HFFc6 (cell line): Measurements from ENCODE around the gene WDR35. TPM values are rescaled to one million over a fixed set of nuclear protein-coding genes. Genes with fewer than 3 reads are reported as not detected.

Experiments used
- DNase-seq: peaks from one replicate; pipeline ENCODE4 v3.0.0-alpha.2; 2018
- H3K27ac Mint-ChIP-seq: 2 replicates; pipeline ENCODE4 v1.8.0; 2020; ENCODE audit warnings: mild to moderate bottlenecking, mixed read lengths
- H3K27me3 Mint-ChIP-seq: 2 replicates; pipeline ENCODE4 v1.8.0; 2021; ENCODE audit warnings: mild to moderate bottlenecking, moderate library complexity, mixed read lengths; ENCODE audit not compliant: insufficient read depth
- H3K36me3 Mint-ChIP-seq: 2 replicates; pipeline ENCODE4 v1.8.0; 2021; ENCODE audit warnings: low read depth, mixed read lengths
- H3K4me1 Mint-ChIP-seq: 2 replicates; pipeline ENCODE4 v1.8.0; 2020; ENCODE audit warnings: low read depth, mixed read lengths
- H3K4me3 Mint-ChIP-seq: 2 replicates; pipeline ENCODE4 v1.8.0; 2020; ENCODE audit warnings: mild to moderate bottlenecking, moderate library complexity, mixed read lengths
- H3K9me3 Mint-ChIP-seq: 2 replicates; pipeline ENCODE4 v1.8.0; 2020; ENCODE audit warnings: mild to moderate bottlenecking, mixed read lengths
- CTCF ChIP-seq: fragments of 200-600 bp; sonication (generic); IDR thresholded peaks from 2 replicates; pipeline ENCODE4 v1.5.0; 2021; ENCODE audit warnings: antibody characterized with exemption, mild to moderate bottlenecking
- total RNA-seq, 6 experiments: library from RNA; stranded (reverse); fragmentation: NEBNext Ultra II Directional; extraction: Animal tissue kit (Norgen Biotek cat#: 25700); gene quantifications; 2 replicates in 1 of 6; 3 replicates in 5 of 6; pipeline ENCODE4 v1.2.3, GENCODE V29; 2021

Gene WDR35
- total RNA-seq, 6 experiments from 2014 or later, result 4.5 to 5.4 (median 5.2) TPM

DNA sequence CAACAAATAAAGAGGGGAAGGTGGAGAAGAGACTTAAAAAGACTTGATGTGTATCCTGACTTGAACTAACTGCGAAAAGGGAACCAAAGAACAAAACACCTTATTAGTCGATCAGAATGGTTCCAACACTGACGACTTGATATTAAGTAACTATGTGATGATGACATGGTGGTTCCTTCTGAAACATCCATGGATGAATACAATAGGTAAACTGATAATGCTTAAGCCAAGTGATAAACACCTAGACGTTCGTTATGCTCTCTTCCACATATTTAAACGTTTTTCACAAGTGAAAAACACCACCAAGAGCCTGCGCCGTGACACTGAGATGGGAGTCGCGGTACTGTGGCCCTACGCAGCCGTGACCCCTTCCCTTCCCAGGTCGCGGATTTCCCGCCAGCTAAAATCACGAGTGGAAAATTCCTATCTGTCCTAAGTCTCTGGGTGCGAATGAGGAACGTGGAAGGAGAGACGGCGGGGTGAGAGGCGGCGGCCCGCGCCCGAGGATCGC, 88.9 kb downstream of the WDR35 start:
- no peak for DNase-seq
- H3K9me3 Mint-ChIP-seq, result no peaks in the 10 kb centered on the region
- no peak for TF ChIP-seq CTCF
- peaks cover 11% of the 10 kb centered on the region; the same call in 1 of the 2 replicates for H3K36me3 Mint-ChIP-seq
- no peaks in the 10 kb centered on the region; the same call in 1 of the 2 replicates for H3K27me3 Mint-ChIP-seq
- peaks cover 46% of the 10 kb centered on the region for H3K4me1 Mint-ChIP-seq
- peak overlapping the region; percentile 99 for H3K27ac Mint-ChIP-seq
- peak overlapping the region; percentile 94 for H3K4me3 Mint-ChIP-seq

DNA sequence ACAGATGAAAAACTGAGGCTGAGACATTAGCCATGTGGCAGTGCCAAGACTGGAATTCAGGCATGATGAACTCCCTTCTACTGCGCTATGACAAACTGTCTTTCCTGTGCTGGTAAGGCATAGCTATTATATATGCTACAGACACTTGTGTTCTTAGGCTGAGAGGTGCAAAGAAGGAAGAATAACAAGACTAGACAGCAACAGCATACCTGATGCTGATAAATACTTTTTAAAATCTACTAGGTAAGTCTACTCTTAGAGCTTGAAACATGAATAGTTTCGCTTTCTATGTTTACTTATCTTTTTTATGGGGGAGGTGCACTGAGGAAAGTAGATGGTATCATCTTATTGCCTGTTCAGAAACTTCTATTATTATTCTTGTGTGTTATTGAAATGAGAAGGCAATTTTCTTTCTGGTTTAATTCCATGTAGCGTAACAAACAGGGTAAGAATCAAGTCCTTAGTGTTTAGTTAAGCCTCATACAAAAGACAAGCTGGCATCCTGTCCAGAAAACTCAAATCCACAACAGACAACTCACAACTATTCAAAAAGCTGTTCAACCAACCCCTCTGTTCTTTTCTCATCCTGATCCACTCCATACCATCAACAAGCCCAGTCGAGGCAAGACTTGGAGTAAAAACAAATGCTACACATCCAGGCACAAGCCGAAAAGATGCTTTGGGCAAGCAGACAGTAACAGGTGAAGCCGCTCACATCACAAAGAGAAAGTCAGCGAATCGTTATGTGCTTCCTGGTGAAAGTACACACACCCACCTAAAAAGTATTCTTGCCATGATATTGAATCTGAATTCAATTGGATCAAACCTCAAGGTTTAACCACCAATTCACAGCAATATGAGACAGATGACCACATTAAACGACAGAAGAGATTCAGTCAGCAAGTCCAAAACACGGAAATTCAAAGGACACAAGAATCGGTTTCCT, 89.6 kb downstream of the WDR35 start:
- Mint-ChIP-seq H3K4me1 (peaks cover 53% of the 10 kb centered on the region), H3K27ac (peak overlapping the region; percentile 99), H3K36me3 (peaks cover 11% of the 10 kb centered on the region; the same call in 1 of the 2 replicates), H3K9me3 (no peaks in the 10 kb centered on the region), H3K27me3 (no peaks in the 10 kb centered on the region; the same call in 1 of the 2 replicates), H3K4me3 (peak overlapping the region; percentile 94)
- no peak for TF ChIP-seq CTCF
- DNase-seq, result peak; percentile 0

- Mint-ChIP-seq H3K36me3 (peaks cover 6% of the 10 kb centered on the region; the same call in 1 of the 2 replicates), H3K4me1 (peaks cover 64% of the 10 kb centered on the region), H3K27ac (no peak overlapping the region), H3K27me3 (no peaks in the 10 kb centered on the region; the same call in 1 of the 2 replicates), H3K9me3 (no peaks in the 10 kb centered on the region), H3K4me3 (peak overlapping the region; percentile 23)
- DNase-seq, result no peak
- no peak for TF ChIP-seq CTCF
Measured at GRCh38 chr2:19898592-19899329, 91.1 kb downstream of the WDR35 start.

GRCh38 chr2:19897623-19898245, 92.2 kb downstream of the WDR35 start:
- Mint-ChIP-seq H3K9me3 (no peaks in the 10 kb centered on the region), H3K4me1 (peaks cover 61% of the 10 kb centered on the region), H3K36me3 (peaks cover 6% of the 10 kb centered on the region; the same call in 1 of the 2 replicates), H3K4me3 (peak overlapping the region; percentile 19; the same call in 1 of the 2 replicates), H3K27me3 (no peaks in the 10 kb centered on the region; the same call in 1 of the 2 replicates), H3K27ac (no peak overlapping the region)
- no peak for DNase-seq
- TF ChIP-seq CTCF, result no peak

GRCh38 chr2:19895535-19895934, 94.4 kb downstream of the WDR35 start:
- TF ChIP-seq CTCF, result no peak
- no peak overlapping the region for H3K27ac Mint-ChIP-seq
- no peak overlapping the region for H3K4me3 Mint-ChIP-seq
- no peak for DNase-seq
- no peaks in the 10 kb centered on the region for H3K27me3 Mint-ChIP-seq
- H3K4me1 Mint-ChIP-seq, result peaks cover 54% of the 10 kb centered on the region
- H3K36me3 Mint-ChIP-seq, result peaks cover 3% of the 10 kb centered on the region
- H3K9me3 Mint-ChIP-seq, result no peaks in the 10 kb centered on the region
